GM21381 (cell line): ENCODE measurements around the gene KCTD8.
"Not testable (repeated sequence)": the region's sequence is repeated elsewhere in the genome, so short reads cannot be mapped to it uniquely, and the experiment has no call there.

Experiments
- ATAC-seq: cut with Tn5 transposase; IDR thresholded peaks from one replicate; pipeline ENCODE4 v1.9.1; 2021; ENCODE audit warnings: mild to moderate bottlenecking, moderate library complexity; ENCODE audit not compliant: unreplicated experiment

Gene KCTD8

GRCh38 chr4:44167766-44168165 is 280.8 kb downstream of the KCTD8 start:
- ATAC-seq, result not testable (repeated sequence)

DNA sequence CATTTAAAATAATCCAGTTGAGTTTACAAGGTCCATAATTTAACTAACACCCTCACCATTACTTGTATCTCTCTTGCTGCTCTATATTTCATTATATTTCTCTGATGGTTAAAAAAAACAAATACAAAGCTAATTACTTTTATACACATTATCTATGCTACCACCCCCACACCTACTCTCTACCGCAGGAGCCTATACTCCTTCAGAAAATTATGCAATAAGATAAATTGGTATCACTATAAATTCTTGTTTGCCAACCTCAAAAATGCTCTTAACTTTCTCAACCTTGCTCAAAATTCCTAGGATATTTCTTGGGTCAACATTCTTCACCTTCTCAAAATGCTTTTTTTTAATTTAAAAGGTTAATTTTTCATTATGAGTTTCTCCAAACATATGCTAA is 282.7 kb downstream of the KCTD8 start:
- ATAC-seq, result no peak

DNA sequence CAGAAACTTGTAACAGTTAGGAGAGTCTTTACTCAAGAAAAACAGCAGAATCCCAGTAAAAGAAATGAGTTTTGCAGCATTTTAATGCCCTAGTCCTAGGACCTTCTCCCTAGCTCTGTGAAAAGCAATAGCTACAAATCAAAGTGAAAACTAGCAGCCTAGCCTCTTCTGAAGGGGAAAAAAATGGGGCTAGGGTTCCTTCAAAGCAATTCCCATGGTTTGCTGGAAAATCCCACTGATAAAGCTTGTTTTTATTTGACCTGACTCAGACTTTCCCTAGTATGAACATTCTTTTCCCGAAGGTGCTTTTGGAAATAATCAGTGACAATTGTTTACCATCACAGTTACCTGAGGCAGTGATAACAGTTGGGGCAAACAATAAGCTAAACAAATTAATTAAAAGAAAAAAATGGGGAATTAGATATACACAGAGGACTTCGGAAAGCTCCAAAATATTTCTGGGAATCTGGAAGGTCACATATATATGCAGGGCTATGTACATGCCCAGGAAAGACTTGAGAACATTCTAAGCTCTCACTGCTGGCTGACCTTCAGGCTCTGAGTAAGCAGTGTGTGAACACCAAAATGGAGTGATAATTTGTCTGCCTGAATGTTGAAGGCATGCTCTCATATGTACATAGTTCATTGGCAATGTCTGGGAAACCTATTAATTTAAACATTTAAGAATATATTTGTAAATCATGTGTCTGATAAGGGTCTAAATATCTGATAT is 285.9 kb downstream of the KCTD8 start:
- ATAC-seq, result no peak

DNA sequence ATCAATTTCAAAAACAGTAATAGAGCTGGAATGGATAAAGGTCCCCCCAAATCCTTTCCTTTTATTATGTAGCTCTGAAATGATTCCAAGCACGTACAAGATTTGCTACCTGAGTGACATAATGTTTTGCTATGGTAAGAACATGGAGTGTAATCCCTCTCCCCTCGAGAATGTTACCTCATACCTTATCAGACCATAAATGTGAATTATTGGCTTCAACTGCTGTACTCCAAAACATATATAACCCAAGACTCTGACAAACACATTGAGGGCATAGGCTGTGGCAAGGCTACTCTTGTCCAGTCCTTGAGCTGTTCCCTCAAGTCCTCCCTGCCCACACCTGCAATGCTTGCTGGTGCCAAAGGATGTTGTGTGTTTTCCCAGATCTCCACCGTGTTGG is 286.9 kb downstream of the KCTD8 start:
- ATAC-seq, result no peak

GRCh38 chr4:44160776-44161367 is 287.7 kb downstream of the KCTD8 start:
- no peak for ATAC-seq

GRCh38 chr4:44159991-44160390 is 288.6 kb downstream of the KCTD8 start:
- ATAC-seq, result no peak

DNA sequence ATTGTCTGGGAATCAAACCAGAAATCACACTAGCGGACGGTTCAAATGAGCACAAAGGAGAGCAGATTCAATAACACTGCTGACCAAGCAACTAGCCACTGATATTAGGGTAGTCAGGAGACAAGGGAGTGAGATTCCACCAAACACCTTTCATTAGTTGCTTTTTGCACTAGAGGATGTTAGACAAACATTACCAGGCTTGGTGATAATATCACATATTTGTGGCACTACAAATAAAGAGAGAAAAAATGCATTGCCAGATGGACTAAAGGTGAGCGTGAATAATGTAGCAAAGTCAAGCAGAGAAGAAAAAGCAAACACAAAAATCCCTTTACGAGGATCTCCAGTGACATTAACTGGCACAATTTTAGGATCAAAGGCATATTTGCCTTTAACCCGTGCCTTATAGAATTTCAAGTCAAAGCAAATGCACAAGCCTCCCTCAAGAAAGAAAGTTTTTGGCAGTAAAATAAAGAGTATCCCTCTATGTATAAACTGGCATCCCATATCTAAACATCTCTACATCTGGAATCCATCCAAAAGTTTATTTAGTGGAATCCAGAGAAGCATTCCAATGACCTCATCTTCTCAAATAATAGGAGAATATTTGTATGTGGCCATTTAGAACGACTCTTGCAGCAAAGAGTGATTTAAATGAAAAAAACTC is 290.9 kb downstream of the KCTD8 start:
- no peak for ATAC-seq

DNA sequence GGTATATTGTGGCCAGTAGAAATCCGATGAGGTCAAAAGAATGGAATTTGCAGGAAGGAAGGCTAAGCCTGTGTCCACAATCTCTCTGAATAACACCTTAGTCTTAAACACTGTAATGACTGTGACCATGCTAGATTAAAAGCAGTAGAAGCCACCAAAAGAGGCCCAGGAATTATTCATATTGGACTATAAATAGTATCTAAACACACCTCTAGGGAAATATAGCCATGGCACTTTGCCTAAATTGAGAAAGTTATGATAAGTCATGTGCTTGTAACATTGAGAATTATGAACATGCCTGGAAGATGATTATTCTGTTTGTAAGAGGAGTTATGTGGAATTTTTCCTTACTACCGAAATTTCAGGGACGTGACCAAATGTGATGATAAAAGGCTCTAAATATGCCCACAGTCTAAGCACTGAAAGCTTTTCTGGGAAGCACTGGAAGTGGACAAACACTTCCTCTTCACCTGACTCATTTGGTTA is 298.5 kb downstream of the KCTD8 start:
- ATAC-seq, result no peak

GRCh38 chr4:44149282-44149681 is 299.3 kb downstream of the KCTD8 start:
- ATAC-seq, result no peak

GRCh38 chr4:44147571-44148075 is 301.0 kb downstream of the KCTD8 start:
- ATAC-seq, result no peak

- no peak for ATAC-seq
These were observed 302.1 kb downstream of the KCTD8 start for GRCh38 chr4:44146516-44146915.

DNA sequence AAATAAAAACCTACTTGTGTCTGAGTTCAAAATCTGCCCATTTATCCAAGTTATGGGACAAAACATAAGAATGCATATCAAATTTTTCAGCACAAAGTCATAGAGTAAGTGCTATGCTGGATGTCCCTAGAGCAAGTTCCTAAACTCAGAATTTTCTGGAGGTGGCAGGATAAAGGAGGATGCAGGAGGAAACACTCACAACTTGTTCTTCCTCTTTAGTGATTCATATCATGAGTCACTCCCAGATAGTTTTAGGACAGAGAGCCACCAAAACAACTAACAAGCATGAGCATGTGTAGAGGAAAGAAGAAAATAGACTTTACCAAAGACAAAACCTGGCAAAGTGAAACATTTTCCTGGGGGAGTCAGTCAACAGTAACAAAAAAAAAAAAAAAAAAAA is 302.7 kb downstream of the KCTD8 start:
- no peak for ATAC-seq

DNA sequence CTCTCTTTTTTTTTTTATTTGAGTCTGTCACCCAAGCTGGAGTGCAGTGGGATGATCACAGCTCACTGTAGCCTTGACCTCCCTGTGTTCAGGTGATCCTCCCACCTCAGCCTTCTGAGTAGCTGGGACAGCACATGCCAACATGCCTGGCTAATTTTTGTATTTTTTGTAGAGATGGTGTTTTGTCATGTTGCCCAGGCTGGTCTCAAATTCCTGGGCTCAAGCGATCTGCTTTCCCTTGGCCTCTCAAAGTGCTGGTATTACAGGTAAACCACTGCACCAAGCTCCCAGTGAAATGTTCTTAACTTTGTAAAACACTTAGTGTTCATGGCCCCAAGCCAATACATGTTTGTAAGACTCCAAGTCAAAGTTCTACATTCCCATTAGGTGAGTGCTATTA is 316.1 kb downstream of the KCTD8 start:
- no peak for ATAC-seq
